Natural killer cell (primary cell): Measurements from ENCODE around the gene TMEM200B. TPM values are rescaled to one million over a fixed set of nuclear protein-coding genes. Genes with fewer than 3 reads are reported as not detected.

Experiments
- ATAC-seq, 3 donors: fragments of 150-1000 bp in 2 of 3; fragments of 200-7000 bp in 1 of 3; cut with Tn5 transposase; 1 replicate in 1 of 3; 2 replicates in 2 of 3; pipeline ENCODE4 v1.10.0; 2021; ENCODE audit warnings: mild to moderate bottlenecking in 2 of 3, moderate library complexity in 2 of 3
- DNase-seq, 2 donors: peaks; one replicate each; pipeline versions ENCODE4 v3.0.0 to v3.0.0-alpha.2; 2013 to 2021; ENCODE audit warnings: mixed read lengths in 1 of 2
- H3K27ac ChIP-seq: one replicate; pipeline ENCODE4 v1.5.1; 2013; ENCODE audit warnings: mild to moderate bottlenecking, low read length
- H3K27me3 ChIP-seq: one replicate; pipeline ENCODE4 v1.6.1; 2013; ENCODE audit warnings: low read length; ENCODE audit not compliant: control insufficient read depth, insufficient read depth
- H3K36me3 ChIP-seq: one replicate; pipeline ENCODE4 v1.6.1; 2013; ENCODE audit warnings: low read length; ENCODE audit not compliant: control insufficient read depth, insufficient read depth
- H3K4me1 ChIP-seq: one replicate; pipeline ENCODE4 v1.6.1; 2013; ENCODE audit warnings: low read length; ENCODE audit not compliant: control insufficient read depth, insufficient read depth
- H3K4me3 ChIP-seq: one replicate; pipeline ENCODE4 v1.5.1; 2013; ENCODE audit warnings: low read length
- H3K9me3 ChIP-seq: one replicate; pipeline ENCODE4 v1.6.1; 2013; ENCODE audit warnings: low read length; ENCODE audit not compliant: control insufficient read depth, insufficient read depth
- H3K27ac Mint-ChIP-seq, 2 donors: one replicate each; pipeline ENCODE4 v1.8.0; 2022; ENCODE audit warnings: mild to moderate bottlenecking in 2 of 2, mixed read lengths in 2 of 2, moderate library complexity in 1 of 2
- H3K27me3 Mint-ChIP-seq, 2 donors: one replicate each; pipeline ENCODE4 v1.8.0; 2022; ENCODE audit warnings: low read depth in 2 of 2, mixed read lengths in 2 of 2
- H3K36me3 Mint-ChIP-seq: one replicate; pipeline ENCODE4 v1.8.0; 2022; ENCODE audit warnings: mixed read lengths
- H3K4me1 Mint-ChIP-seq, 2 donors: one replicate each; pipeline ENCODE4 v1.8.0; 2022; ENCODE audit warnings: mixed read lengths in 2 of 2
- H3K4me3 Mint-ChIP-seq: one replicate; pipeline ENCODE4 v1.8.0; 2022; ENCODE audit warnings: mild to moderate bottlenecking, moderate library complexity, mixed read lengths
- H3K9me3 Mint-ChIP-seq, 2 donors: one replicate each; pipeline ENCODE4 v1.8.0; 2022; ENCODE audit warnings: mixed read lengths in 2 of 2
- CTCF ChIP-seq: fragments of 200-600 bp; IDR thresholded peaks from one replicate; pipeline ENCODE4 v1.8.0; 2022; ENCODE audit warnings: antibody characterized with exemption
- WGBS: methylation state at CpG from one replicate; pipeline ENCODE4 v1.1.7; 2013; ENCODE audit warnings: missing lambda C conversion rate; ENCODE audit not compliant: insufficient coverage; 5-methylcytosine and 5-hydroxymethylcytosine counted together
- intact Hi-C: fragments of 100-400 bp; cut with micrococcal nuclease; formaldehyde crosslinking; loops from one replicate; pipeline ENCODE4 v1.14.2; 2022
- total RNA-seq, 4 donors: library from RNA; stranded (reverse); fragments of 120-200 nt in 1 of 4; gene quantifications; one replicate each; pipeline versions ENCODE4 v1.2.3 to v1.2.4, GENCODE V29; 2013 to 2022

Gene TMEM200B
- total RNA-seq, 3 donors from 2014 or later (not counting 1 experiment from before 2014, with no cell fraction given): not detected

- H3K27ac Mint-ChIP-seq: peak overlapping the region in 1 of 2 donors; percentile 56
- ATAC-seq: no peak
Measured at GRCh38 chr1:29084196-29084521, 39.5 kb downstream of the TMEM200B start.

GRCh38 chr1:29083317-29084195, 40.1 kb downstream of the TMEM200B start:
- Histone ChIP-seq H3K9me3 (no peaks in the 10 kb centered on the region), H3K4me1 (no peaks in the 10 kb centered on the region), H3K36me3 (peaks cover 8% of the 10 kb centered on the region), H3K27me3 (no peaks in the 10 kb centered on the region), H3K27ac (no peak overlapping the region), H3K4me3 (no peak overlapping the region)
- no peaks in the 10 kb centered on the region for H3K4me1 Mint-ChIP-seq
- H3K27me3 Mint-ChIP-seq: no peaks in the 10 kb centered on the region
- no peaks in the 10 kb centered on the region for H3K9me3 Mint-ChIP-seq
- no peaks in the 10 kb centered on the region for H3K36me3 Mint-ChIP-seq
- peak overlapping the region; percentile 19 to 56 for H3K27ac Mint-ChIP-seq
- intact Hi-C loops: no loop called here
- no peak for ATAC-seq
- no peak overlapping the region for H3K4me3 Mint-ChIP-seq
- DNase-seq: no peak
- no peak for TF ChIP-seq CTCF
- 92% methylated on average over 2 of the region's 3 CpGs for WGBS

More at GRCh38 chr1:29084196-29084521, 39.5 kb downstream of the TMEM200B start:
- no peaks in the 10 kb centered on the region for H3K27me3 ChIP-seq
- Mint-ChIP-seq H3K4me3 (no peak overlapping the region), H3K4me1 (no peaks in the 10 kb centered on the region), H3K27me3 (no peaks in the 10 kb centered on the region), H3K36me3 (no peaks in the 10 kb centered on the region), H3K9me3 (no peaks in the 10 kb centered on the region)
- no peak overlapping the region for H3K27ac ChIP-seq
- H3K4me3 ChIP-seq: no peak overlapping the region
- DNase-seq: no peak
- H3K9me3 ChIP-seq: no peaks in the 10 kb centered on the region
- 94% methylated on average over 1 of the region's 2 CpGs for WGBS
- TF ChIP-seq CTCF: no peak
- H3K4me1 ChIP-seq: no peaks in the 10 kb centered on the region
- intact Hi-C loops: no loop called here
- peaks cover 13% of the 10 kb centered on the region for H3K36me3 ChIP-seq

- Mint-ChIP-seq H3K9me3 (no peaks in the 10 kb centered on the region), H3K27me3 (no peaks in the 10 kb centered on the region), H3K36me3 (no peaks in the 10 kb centered on the region), H3K27ac (peak overlapping the region in 1 of 2 donors; percentile 19), H3K4me1 (no peaks in the 10 kb centered on the region), H3K4me3 (no peak overlapping the region)
- ATAC-seq (no peak), DNase-seq (no peak)
- no peak for TF ChIP-seq CTCF
- no peaks in the 10 kb centered on the region for H3K9me3 ChIP-seq
- no peaks in the 10 kb centered on the region for H3K4me1 ChIP-seq
- no peaks in the 10 kb centered on the region for H3K27me3 ChIP-seq
- peaks cover 10% of the 10 kb centered on the region for H3K36me3 ChIP-seq
- no peak overlapping the region for H3K4me3 ChIP-seq
- H3K27ac ChIP-seq: no peak overlapping the region
- intact Hi-C loops: no loop called here
- 100% methylated on average over 1 of the region's 3 CpGs for WGBS
Measured at GRCh38 chr1:29082519-29082918, 41.2 kb downstream of the TMEM200B start.
